H1 (cell line): Measurements from ENCODE around the gene SVIL. TPM values are rescaled to one million over a fixed set of nuclear protein-coding genes. Genes with fewer than 3 reads are reported as not detected.

Experiments
- ATF2 ChIP-seq: IDR thresholded peaks from 2 replicates; pipeline ENCODE4 v1.6.1; 2012; ENCODE audit warnings: low read length, inconsistent platforms
- CHD7 ChIP-seq: fragments of 300-600 bp; sonication (generic); IDR thresholded peaks from 2 replicates; pipeline ENCODE4 v1.7.1; 2012; ENCODE audit warnings: low read length, moderate library complexity, mild to moderate bottlenecking, inconsistent platforms; ENCODE audit not compliant: insufficient replicate concordance
- CTCF ChIP-seq, 3 experiments: IDR thresholded peaks; 1 replicate in 2 of 3; 2 replicates in 1 of 3; pipeline versions ENCODE4 v1.5.1 to v1.6.1; 2011; ENCODE audit warnings: low read length in 3 of 3, mild to moderate bottlenecking in 3 of 3, inconsistent platforms in 2 of 3, low read depth in 1 of 3, moderate library complexity in 1 of 3; ENCODE audit not compliant: insufficient read depth in 1 of 3; ENCODE audit errors: control extremely low read depth in 1 of 3
- HDAC6 ChIP-seq: IDR thresholded peaks from one replicate; pipeline ENCODE4 v1.7.1; 2012; ENCODE audit warnings: low read depth, mild to moderate bottlenecking, inconsistent platforms, low read length, moderate library complexity
- POLR2AphosphoS5 ChIP-seq: IDR thresholded peaks from 2 replicates; pipeline ENCODE4 v1.6.1; 2011; ENCODE audit warnings: low read depth, low read length
- RAD21 ChIP-seq, 2 experiments: IDR thresholded peaks in 1 of 2; conservative IDR thresholded peaks in 1 of 2; 2 replicates each; pipeline ENCODE4 v1.6.1; 2011; ENCODE audit warnings: low read depth in 2 of 2, low read length in 2 of 2, improper control_type of control experiment in 1 of 2, inconsistent platforms in 1 of 2, mild to moderate bottlenecking in 1 of 2, moderate library complexity in 1 of 2
- polyA plus RNA-seq, 7 experiments: library from polyadenylated mRNA; depleted of rRNA in 3 of 7; stranded (reverse) in 5 of 7; unstranded in 2 of 7; fragments of >200 nt in 5 of 7; fragments of 200-250 nt in 2 of 7; gene quantifications; 1 replicate in 5 of 7; 2 replicates in 1 of 7; 4 replicates in 1 of 7; pipeline versions ENCODE4 v1.2.1 to v1.2.3, GENCODE V29; 2011 to 2013; ENCODE audit warnings: missing spikeins in 2 of 7, mixed read lengths in 2 of 7
- total RNA-seq: library from RNA; stranded (reverse); fragmentation: NEBNext Ultra II Directional; extraction: Animal tissue kit (Norgen Biotek cat#: 25700); gene quantifications from 2 replicates; pipeline ENCODE4 v1.2.1, GENCODE V29; 2021

Gene SVIL
- total and polyA plus RNA-seq, 2 of the 8 experiments (the other 6 are each of a cell fraction or from before 2014, with no cell fraction given) = 4.7 to 15.4 TPM

- TF ChIP-seq RAD21 (IDR thresholded peaks at IDR 0.05 in 1 of 2, conservative IDR thresholded peaks at IDR 0.05 in 1 of 2; ENCODE audit: low read depth in 2 of 2, low read length in 2 of 2) = no peak
- no peak for TF ChIP-seq HDAC6
- no peak for TF ChIP-seq CHD7
- no peak for TF ChIP-seq POLR2AphosphoS5
- no peak for TF ChIP-seq ATF2
- TF ChIP-seq CTCF (IDR thresholded peaks at IDR 0.05; ENCODE audit: control extremely low read depth in 1 of 3, insufficient read depth in 1 of 3, low read depth in 1 of 3, low read length in 3 of 3) = no peak
Observed at GRCh38 chr10:29615195-29615594, 19.6 kb downstream of the SVIL start (continued).
